B cell (primary cell): ENCODE results near the gene CUBN. TPM values are rescaled to one million over a fixed set of nuclear protein-coding genes. Genes with fewer than 3 reads are reported as not detected.

ENCODE experiments used
- ATAC-seq: fragments of 200-7000 bp; cut with Tn5 transposase; one replicate; pipeline ENCODE4 v1.10.0; 2021; ENCODE audit warnings: low read depth, mild to moderate bottlenecking, moderate number of reproducible peaks, moderate library complexity
- CTCF ChIA-PET: fragments of 350-600 bp; sonication (Branson Sonifier 250); formaldehyde crosslinking; loops from one replicate; lab custom pipeline; 2021; ENCODE audit warnings: antibody characterized with exemption, inconsistent platforms; lab: Charles Lee
- POLR2A ChIA-PET: fragments of 350-600 bp; sonication (Branson Sonifier 250); formaldehyde crosslinking; loops from one replicate; lab custom pipeline; 2021; ENCODE audit warnings: antibody characterized with exemption; lab: Charles Lee
- DNase-seq: peaks from one replicate; pipeline ENCODE4 v3.0.0; 2013
- H2AFZ ChIP-seq: 2 replicates; pipeline ENCODE4 v1.6.1; 2012; ENCODE audit warnings: mild to moderate bottlenecking, low read depth, low read length; ENCODE audit not compliant: insufficient read depth, poor library complexity, severe bottlenecking
- H3K27ac ChIP-seq, 2 donors: 1 replicate in 1 of 2; 2 replicates in 1 of 2; pipeline ENCODE4 v1.5.1; 2012 to 2013; ENCODE audit warnings: low read length in 2 of 2, mild to moderate bottlenecking in 2 of 2, moderate library complexity in 1 of 2
- H3K27me3 ChIP-seq, 4 experiments: fragments of 200-600 bp in 1 of 4; sonication (generic) in 1 of 4; replicated peaks in 1 of 4; 1 replicate in 2 of 4; 2 replicates in 2 of 4; pipeline versions ENCODE4 v1.6.1 to v1.7.0; 2013 to 2016; ENCODE audit warnings: low read length in 3 of 4, mild to moderate bottlenecking in 2 of 4, mixed read lengths in 1 of 4, moderate library complexity in 1 of 4; ENCODE audit not compliant: insufficient read depth in 4 of 4, control insufficient read depth in 3 of 4; ENCODE audit errors: control extremely low read depth in 1 of 4
- H3K36me3 ChIP-seq, 2 experiments: replicated peaks in 1 of 2; 1 replicate in 1 of 2; 2 replicates in 1 of 2; pipeline versions ENCODE4 v1.6.1 to v1.7.1; 2013; ENCODE audit warnings: low read length in 1 of 2; ENCODE audit not compliant: insufficient read depth in 2 of 2, control insufficient read depth in 1 of 2; ENCODE audit errors: control extremely low read depth in 1 of 2, extremely low read depth in 1 of 2
- H3K4me1 ChIP-seq, 2 donors: fragments of 200-600 bp in 1 of 2; sonication (generic) in 1 of 2; 1 replicate in 1 of 2; 2 replicates in 1 of 2; pipeline versions ENCODE4 v1.5.1 to v1.6.1; 2013 to 2017; ENCODE audit warnings: low read length in 2 of 2; ENCODE audit not compliant: control insufficient read depth in 2 of 2, insufficient read depth in 2 of 2
- H3K4me2 ChIP-seq: replicated peaks from 2 replicates; pipeline ENCODE3; 2012; ENCODE audit warnings: mild to moderate bottlenecking, low read depth, low read length; ENCODE audit not compliant: poor library complexity, severe bottlenecking
- H3K4me3 ChIP-seq, 5 experiments: fragments of 200-600 bp in 1 of 5; sonication (generic) in 1 of 5; 1 replicate in 3 of 5; 2 replicates in 2 of 5; pipeline versions ENCODE4 v1.5.1 to v1.7.0; 2011 to 2016; ENCODE audit warnings: low read length in 4 of 5, mild to moderate bottlenecking in 4 of 5, low read depth in 2 of 5, control low read depth in 1 of 5, moderate library complexity in 1 of 5; ENCODE audit not compliant: insufficient read depth in 1 of 5; ENCODE audit errors: control extremely low read depth in 1 of 5, extremely low read depth in 1 of 5
- H3K79me2 ChIP-seq: fragments of 200-600 bp; sonication (generic); one replicate; pipeline ENCODE4 v1.6.0; 2016; ENCODE audit warnings: low read length; ENCODE audit not compliant: control insufficient read depth, insufficient read depth
- H3K9ac ChIP-seq: fragments of 200-600 bp; sonication (generic); 2 replicates; pipeline ENCODE4 v1.6.1; 2017; ENCODE audit warnings: mild to moderate bottlenecking, low read length, moderate library complexity
- H3K9me3 ChIP-seq, 3 donors: one replicate each; pipeline versions ENCODE4 v1.6.1 to v1.7.1; 2013; ENCODE audit warnings: low read length in 2 of 3; ENCODE audit not compliant: control insufficient read depth in 2 of 3, insufficient read depth in 1 of 3; ENCODE audit errors: control extremely low read depth in 1 of 3
- H4K20me1 ChIP-seq: 2 replicates; pipeline ENCODE4 v1.6.0; 2012; ENCODE audit warnings: mild to moderate bottlenecking, low read length; ENCODE audit not compliant: insufficient read depth, control insufficient read depth, poor library complexity, severe bottlenecking
- H3K27ac Mint-ChIP-seq: one replicate; pipeline ENCODE4 v1.8.0; 2021; ENCODE audit warnings: mixed read lengths
- H3K27me3 Mint-ChIP-seq: one replicate; pipeline ENCODE4 v1.8.0; 2021; ENCODE audit warnings: mixed read lengths
- H3K4me1 Mint-ChIP-seq: one replicate; pipeline ENCODE4 v1.8.0; 2021; ENCODE audit warnings: mixed read lengths
- H3K4me3 Mint-ChIP-seq: one replicate; pipeline ENCODE4 v1.8.0; 2021; ENCODE audit warnings: mixed read lengths
- H3K9me3 Mint-ChIP-seq: one replicate; pipeline ENCODE4 v1.8.0; 2022; ENCODE audit warnings: mixed read lengths; ENCODE audit not compliant: insufficient read depth
- EZH2 ChIP-seq: IDR thresholded peaks from 2 replicates; pipeline ENCODE4 v1.6.1; 2012; ENCODE audit warnings: borderline replicate concordance, low read depth, mild to moderate bottlenecking, moderate library complexity, low read length; ENCODE audit not compliant: insufficient read depth, poor library complexity, severe bottlenecking
- WGBS: methylation state at CpG from one replicate; pipeline ENCODE4 v1.1.5; 2013; ENCODE audit warnings: missing lambda C conversion rate; ENCODE audit not compliant: insufficient coverage; 5-methylcytosine and 5-hydroxymethylcytosine counted together
- intact Hi-C: fragments of 100-400 bp; cut with micrococcal nuclease; formaldehyde crosslinking; loops from one replicate; pipeline ENCODE4 v1.10.0; 2022
- polyA plus RNA-seq: library from polyadenylated mRNA; depleted of rRNA; stranded (reverse); fragments of >200 nt; gene quantifications from 2 replicates; pipeline ENCODE4 v1.2.3, GENCODE V29; 2012
- total RNA-seq, 2 donors: library from RNA; stranded (reverse); fragments of 120-200 nt in 1 of 2; gene quantifications; 1 replicate in 1 of 2; 2 replicates in 1 of 2; pipeline versions ENCODE4 v1.2.3 to v1.2.4, GENCODE V29; 2013 to 2022
- TF ChIP-seq, protein P1 (sequence below): fragments of 200-600 bp; IDR thresholded peaks from one replicate; pipeline ENCODE4 v1.8.0; 2022; ENCODE audit warnings: antibody characterized with exemption, mild to moderate bottlenecking

Gene CUBN
- total and polyA plus RNA-seq, 2 donors (not counting 1 experiment from before 2014, with no cell fraction given), result 4.2 to 5.7 TPM

DNA sequence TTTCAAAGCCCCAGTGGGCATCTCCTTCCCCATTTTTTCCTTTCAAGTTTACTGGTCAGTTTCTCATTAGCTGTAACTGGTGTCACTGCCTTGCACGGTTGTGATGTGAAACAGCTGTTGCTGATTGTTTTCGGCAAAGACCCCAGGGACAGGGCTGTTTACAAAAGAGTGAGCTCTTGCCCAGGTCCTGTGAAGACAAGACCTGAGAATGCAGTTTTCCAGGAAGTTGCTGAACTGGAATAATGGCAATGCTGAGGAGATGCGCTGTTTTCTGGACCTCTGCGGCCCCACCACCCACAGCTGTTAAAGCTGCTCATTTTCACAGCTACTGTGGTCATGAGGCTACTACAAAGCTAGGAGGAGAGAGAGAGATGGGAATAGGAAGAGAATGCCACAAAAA lies 195.8 kb downstream of the CUBN start:
- CTCF ChIA-PET, result no interaction called here
- H3K27ac Mint-ChIP-seq, result no peak overlapping the region
- no peaks in the 10 kb centered on the region for H4K20me1 ChIP-seq
- no peak for DNase-seq
- 82% methylated on average over 2 of the region's 4 CpGs for WGBS
- H3K4me3 ChIP-seq, result no peak overlapping the region
- H3K27ac ChIP-seq, result no peak overlapping the region
- H3K4me3 Mint-ChIP-seq, result no peak overlapping the region
- no peaks in the 10 kb centered on the region for H3K4me1 Mint-ChIP-seq
- intact Hi-C loops, result no loop called here
- TF ChIP-seq, protein P1, sequence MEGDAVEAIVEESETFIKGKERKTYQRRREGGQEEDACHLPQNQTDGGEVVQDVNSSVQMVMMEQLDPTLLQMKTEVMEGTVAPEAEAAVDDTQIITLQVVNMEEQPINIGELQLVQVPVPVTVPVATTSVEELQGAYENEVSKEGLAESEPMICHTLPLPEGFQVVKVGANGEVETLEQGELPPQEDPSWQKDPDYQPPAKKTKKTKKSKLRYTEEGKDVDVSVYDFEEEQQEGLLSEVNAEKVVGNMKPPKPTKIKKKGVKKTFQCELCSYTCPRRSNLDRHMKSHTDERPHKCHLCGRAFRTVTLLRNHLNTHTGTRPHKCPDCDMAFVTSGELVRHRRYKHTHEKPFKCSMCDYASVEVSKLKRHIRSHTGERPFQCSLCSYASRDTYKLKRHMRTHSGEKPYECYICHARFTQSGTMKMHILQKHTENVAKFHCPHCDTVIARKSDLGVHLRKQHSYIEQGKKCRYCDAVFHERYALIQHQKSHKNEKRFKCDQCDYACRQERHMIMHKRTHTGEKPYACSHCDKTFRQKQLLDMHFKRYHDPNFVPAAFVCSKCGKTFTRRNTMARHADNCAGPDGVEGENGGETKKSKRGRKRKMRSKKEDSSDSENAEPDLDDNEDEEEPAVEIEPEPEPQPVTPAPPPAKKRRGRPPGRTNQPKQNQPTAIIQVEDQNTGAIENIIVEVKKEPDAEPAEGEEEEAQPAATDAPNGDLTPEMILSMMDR, result no peak
- no peak for TF ChIP-seq EZH2
- H2AFZ ChIP-seq, result no peak overlapping the region
- no peak for ATAC-seq
- H3K79me2 ChIP-seq, result no peaks in the 10 kb centered on the region
- no peaks in the 10 kb centered on the region for H3K4me1 ChIP-seq
- H3K4me2 ChIP-seq, result no peak overlapping the region
- no peak overlapping the region for H3K9ac ChIP-seq
- H3K27me3 ChIP-seq, result no peaks in the 10 kb centered on the region
- peaks cover 5% of the 10 kb centered on the region for H3K27me3 Mint-ChIP-seq
- no peaks in the 10 kb centered on the region for H3K36me3 ChIP-seq
- no peaks in the 10 kb centered on the region for H3K9me3 ChIP-seq
- POLR2A ChIA-PET, result no interaction called here
- H3K9me3 Mint-ChIP-seq, result no peaks in the 10 kb centered on the region

GRCh38 chr10:16931930-16932329 lies 197.7 kb downstream of the CUBN start:
- Histone ChIP-seq H4K20me1 (no peaks in the 10 kb centered on the region), H3K27me3 (no peaks in the 10 kb centered on the region), H3K9ac (no peak overlapping the region), H3K4me1 (no peaks in the 10 kb centered on the region), H3K79me2 (no peaks in the 10 kb centered on the region), H3K9me3 (no peaks in the 10 kb centered on the region), H3K4me2 (no peak overlapping the region), H3K36me3 (no peaks in the 10 kb centered on the region), H3K4me3 (no peak overlapping the region), H2AFZ (no peak overlapping the region), H3K27ac (no peak overlapping the region)
- ATAC-seq, result no peak
- WGBS, result 88% methylated on average over 5 of the region's 5 CpGs
- Mint-ChIP-seq H3K4me1 (no peaks in the 10 kb centered on the region), H3K9me3 (no peaks in the 10 kb centered on the region), H3K4me3 (no peak overlapping the region), H3K27me3 (peaks cover 5% of the 10 kb centered on the region), H3K27ac (no peak overlapping the region)
- POLR2A ChIA-PET, result no interaction called here
- intact Hi-C loops, result no loop called here
- no peak for TF ChIP-seq EZH2
- TF ChIP-seq, protein P1, result no peak
- no peak for DNase-seq
- CTCF ChIA-PET, result no interaction called here
